OCI-LY7 (cell line): Measurements from ENCODE around the gene SPATA2L. TPM values are rescaled to one million over a fixed set of nuclear protein-coding genes. Genes with fewer than 3 reads are reported as not detected.

ENCODE experiments used
- BruUV-seq: library from RNA; stranded (reverse); fragments of 400-500 nt; replicated peaks from 2 replicates; lab custom pipeline; 2021; lab: Mats Ljungman, UMichigan
- CTCF ChIA-PET: fragments of 300-600 bp; sonication (Branson Sonifier 250); formaldehyde crosslinking; loops from one replicate; lab custom pipeline; 2022; ENCODE audit warnings: antibody characterized with exemption; ENCODE audit not compliant: unreplicated experiment; lab: Charles Lee
- POLR2A ChIA-PET: fragments of 300-600 bp; sonication (Branson Sonifier 250); formaldehyde crosslinking; loops from one replicate; lab custom pipeline; 2022; ENCODE audit warnings: antibody characterized with exemption; lab: Charles Lee
- DNase-seq: peaks from one replicate; pipeline ENCODE4 v3.0.0-alpha.2; 2015; ENCODE audit warnings: low spot score
- H2AFZ ChIP-seq: fragments of 200-600 bp; sonication (generic), shearing (Covaris generic); 2 replicates; pipeline ENCODE4 v1.6.1; 2014; ENCODE audit warnings: mild to moderate bottlenecking, antibody characterized with exemption, low read length, moderate library complexity
- H3K27ac ChIP-seq: fragments of 200-600 bp; sonication (generic); 2 replicates; pipeline ENCODE4 v1.5.1; 2014; ENCODE audit warnings: mixed run types, low read depth, mild to moderate bottlenecking, moderate library complexity, low read length, inconsistent platforms; ENCODE audit not compliant: poor library complexity, severe bottlenecking
- H3K36me3 ChIP-seq: fragments of 200-600 bp; sonication (generic); 2 replicates; pipeline ENCODE4 v1.6.1; 2014; ENCODE audit warnings: mild to moderate bottlenecking, antibody characterized with exemption, low read length, moderate library complexity, mixed read lengths; ENCODE audit not compliant: insufficient read depth
- H3K4me1 ChIP-seq: fragments of 200-600 bp; sonication (generic); 2 replicates; pipeline ENCODE4 v1.5.1; 2014; ENCODE audit warnings: mild to moderate bottlenecking, low read length; ENCODE audit not compliant: insufficient read depth, poor library complexity, severe bottlenecking
- H3K4me2 ChIP-seq: fragments of 200-600 bp; sonication (generic); 2 replicates; pipeline ENCODE4 v1.6.1; 2014; ENCODE audit warnings: mild to moderate bottlenecking, low read length
- H3K4me3 ChIP-seq: fragments of 200-600 bp; sonication (generic); 2 replicates; pipeline ENCODE4 v1.5.1; 2014; ENCODE audit warnings: mild to moderate bottlenecking, low read depth, low read length; ENCODE audit not compliant: poor library complexity, severe bottlenecking
- H3K79me2 ChIP-seq: fragments of 200-600 bp; sonication (generic); 2 replicates; pipeline ENCODE4 v1.6.1; 2016; ENCODE audit warnings: low read depth, mild to moderate bottlenecking, low read length, moderate library complexity, mixed read lengths; ENCODE audit not compliant: insufficient read depth
- H3K9me2 ChIP-seq: fragments of 200-600 bp; sonication (generic); 2 replicates; pipeline ENCODE4 v1.6.1; 2016; ENCODE audit warnings: mild to moderate bottlenecking, low read length, mixed read lengths; ENCODE audit not compliant: insufficient read depth
- H3K9me3 ChIP-seq: fragments of 200-600 bp; sonication (generic); 2 replicates; pipeline ENCODE4 v1.6.1; 2014; ENCODE audit warnings: mild to moderate bottlenecking, mixed run types, low read length, mixed read lengths
- H4K20me1 ChIP-seq: fragments of 200-600 bp; sonication (generic); 2 replicates; pipeline ENCODE4 v1.6.1; 2014; ENCODE audit warnings: mild to moderate bottlenecking, antibody characterized with exemption, low read length, moderate library complexity, mixed read lengths; ENCODE audit not compliant: insufficient read depth
- EZH2phosphoT487 ChIP-seq: fragments of 200-600 bp; sonication (generic); IDR thresholded peaks from 2 replicates; pipeline ENCODE4 v1.6.1; 2018; ENCODE audit warnings: low read depth, borderline replicate concordance, mild to moderate bottlenecking, mixed run types, antibody characterized with exemption, low read length, moderate library complexity, mixed read lengths
- intact Hi-C: fragments of 100-400 bp; cut with micrococcal nuclease; formaldehyde crosslinking; loops from one replicate; pipeline ENCODE4 v1.10.0; 2022; ENCODE audit not compliant: unreplicated experiment
- total RNA-seq, 2 experiments: library from RNA; depleted of rRNA in 1 of 2; stranded (reverse); fragments of >200 nt in 1 of 2; shearing (Covaris generic) in 1 of 2; gene quantifications; 2 replicates each; pipeline ENCODE4 v1.2.3, GENCODE V29; 2014 to 2022
- TF ChIP-seq, protein P1 (sequence below): fragments of 200-600 bp; sonication (generic); conservative IDR thresholded peaks from 2 replicates; pipeline ENCODE4 v1.5.1; 2014; ENCODE audit warnings: mild to moderate bottlenecking, antibody characterized with exemption, low read length, moderate library complexity, mixed read lengths

SPATA2L gene
- total RNA-seq, 2 experiments from 2014 or later: 7.2 to 13.1 TPM

DNA sequence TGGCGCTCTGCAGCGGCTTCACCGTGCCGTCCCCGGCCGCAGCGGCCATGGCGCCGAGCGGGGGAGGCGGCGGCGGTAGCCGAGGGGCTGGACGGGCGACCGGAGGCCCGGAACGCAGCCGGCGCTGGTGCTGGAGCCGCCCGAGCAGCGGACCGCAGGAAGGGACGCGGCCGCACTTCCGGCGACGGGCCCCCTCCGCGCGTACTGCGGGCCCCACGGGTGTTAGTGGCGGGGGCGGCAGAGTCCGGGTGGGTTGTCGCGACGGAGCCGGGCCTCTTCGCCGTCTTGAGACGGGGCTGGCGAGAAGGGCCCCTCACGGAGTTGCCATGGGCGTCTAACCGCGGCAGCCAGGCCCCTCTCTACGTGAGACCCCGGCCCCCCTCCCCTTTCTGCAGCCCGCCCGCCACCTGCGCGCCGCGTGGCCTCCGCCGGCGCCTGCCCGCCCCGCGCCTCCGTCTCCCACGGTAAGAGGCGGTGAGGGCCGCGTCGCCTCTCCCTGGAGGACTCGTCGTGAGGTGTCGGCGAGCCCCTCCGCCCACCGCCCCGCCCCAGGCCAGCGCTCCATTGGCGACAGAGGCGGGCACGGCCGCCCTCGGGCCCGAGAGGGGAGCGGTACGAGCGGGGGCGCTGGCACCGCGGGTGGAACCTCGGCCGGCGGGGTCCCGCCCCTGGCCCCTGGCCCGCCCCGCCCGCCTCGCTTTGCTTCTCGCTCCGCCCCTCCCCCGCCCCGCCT is 19.5 kb upstream of the SPATA2L start, which contains the start of the genes VPS9D1 and ZNF276:
Gene VPS9D1 (minus strand): TSS at position 86 of the 733 bp plus-strand sequence. CDS start 37 bp downstream, at position 49.
Gene ZNF276 (plus strand): TSS at position 725 of the 733 bp plus-strand sequence. CDS start 104 bp downstream, outside the sequence.
- TF ChIP-seq, protein P1, sequence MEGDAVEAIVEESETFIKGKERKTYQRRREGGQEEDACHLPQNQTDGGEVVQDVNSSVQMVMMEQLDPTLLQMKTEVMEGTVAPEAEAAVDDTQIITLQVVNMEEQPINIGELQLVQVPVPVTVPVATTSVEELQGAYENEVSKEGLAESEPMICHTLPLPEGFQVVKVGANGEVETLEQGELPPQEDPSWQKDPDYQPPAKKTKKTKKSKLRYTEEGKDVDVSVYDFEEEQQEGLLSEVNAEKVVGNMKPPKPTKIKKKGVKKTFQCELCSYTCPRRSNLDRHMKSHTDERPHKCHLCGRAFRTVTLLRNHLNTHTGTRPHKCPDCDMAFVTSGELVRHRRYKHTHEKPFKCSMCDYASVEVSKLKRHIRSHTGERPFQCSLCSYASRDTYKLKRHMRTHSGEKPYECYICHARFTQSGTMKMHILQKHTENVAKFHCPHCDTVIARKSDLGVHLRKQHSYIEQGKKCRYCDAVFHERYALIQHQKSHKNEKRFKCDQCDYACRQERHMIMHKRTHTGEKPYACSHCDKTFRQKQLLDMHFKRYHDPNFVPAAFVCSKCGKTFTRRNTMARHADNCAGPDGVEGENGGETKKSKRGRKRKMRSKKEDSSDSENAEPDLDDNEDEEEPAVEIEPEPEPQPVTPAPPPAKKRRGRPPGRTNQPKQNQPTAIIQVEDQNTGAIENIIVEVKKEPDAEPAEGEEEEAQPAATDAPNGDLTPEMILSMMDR: no peak
- no peak for TF ChIP-seq EZH2phosphoT487
- ChIA-PET CTCF (no interaction called here), POLR2A (no interaction called here)
- peak within 1 kb of the TSS; percentile 91 for H3K4me2 ChIP-seq
- H4K20me1 ChIP-seq: peaks cover 17% of the 10 kb centered on the region
- DNase-seq: peak; percentile 80
- H3K4me1 ChIP-seq: peaks cover 19% of the 10 kb centered on the region
- H3K4me3 ChIP-seq: peak within 1 kb of the TSS; percentile 89
- H2AFZ ChIP-seq: peak within 1 kb of the TSS; percentile 17; the same call in 1 of the 2 replicates
- H3K9me3 ChIP-seq: no peaks in the 10 kb centered on the region
- peaks cover 6% of the 10 kb centered on the region; the same call in 1 of the 2 replicates for H3K79me2 ChIP-seq
- H3K36me3 ChIP-seq: peaks cover 30% of the 10 kb centered on the region
- no TSS peak for BruUV-seq
- H3K27ac ChIP-seq: peak within 1 kb of the TSS; percentile 57
- H3K9me2 ChIP-seq: no peaks in the 10 kb centered on the region
- intact Hi-C loops: loop anchor here (1.0 to 5.0 kb wide), 2 partner anchors 21 to 196 kb away; partner anchors contain the start of gene MC1R

DNA sequence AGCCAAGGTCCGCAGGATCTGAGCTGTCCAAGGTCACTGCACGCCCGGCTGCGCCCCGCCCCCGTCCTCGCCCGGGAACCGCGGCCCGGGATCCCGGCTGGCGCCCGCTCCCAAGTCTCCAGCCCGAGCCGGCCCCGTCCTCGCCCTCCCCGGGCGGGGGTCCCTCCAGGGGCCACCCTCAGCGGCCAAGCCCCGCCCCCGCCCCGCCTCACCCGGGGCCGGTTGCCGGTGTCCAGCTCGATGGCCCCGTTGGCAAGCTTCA is 19.0 kb upstream of the SPATA2L start:
- Histone ChIP-seq H2AFZ (peak overlapping the region; percentile 17; the same call in 1 of the 2 replicates), H3K4me3 (peak overlapping the region; percentile 89), H3K27ac (peak overlapping the region; percentile 57), H3K4me1 (peaks cover 19% of the 10 kb centered on the region), H4K20me1 (peaks cover 17% of the 10 kb centered on the region), H3K9me3 (no peaks in the 10 kb centered on the region), H3K36me3 (peaks cover 31% of the 10 kb centered on the region), H3K4me2 (peak overlapping the region; percentile 91), H3K9me2 (no peaks in the 10 kb centered on the region), H3K79me2 (peaks cover 6% of the 10 kb centered on the region; the same call in 1 of the 2 replicates)
- BruUV-seq: no TSS peak
- intact Hi-C loops: loop anchor here (5.0 kb wide), 1 partner anchor 197 kb away; the partner anchor contains the start of gene MC1R
- TF ChIP-seq, protein P1: no peak
- no peak for TF ChIP-seq EZH2phosphoT487
- ChIA-PET POLR2A (no interaction called here), CTCF (no interaction called here)
- no peak for DNase-seq
